Pancreas (tissue), 10 donors: Measurements from ENCODE around the gene PKD1L1. TPM values are rescaled to one million over a fixed set of nuclear protein-coding genes. Genes with fewer than 3 reads are reported as not detected.

Experiments used
- ATAC-seq, 4 donors: fragments of 200-7000 bp; cut with Tn5 transposase; one replicate each; pipeline versions ENCODE4 v1.8.0 to v1.9.1; 2020; ENCODE audit warnings: mild to moderate bottlenecking in 4 of 4, moderate library complexity in 4 of 4
- DNase-seq, 6 donors: peaks; one replicate each; pipeline ENCODE4 v3.0.0-alpha.2; 2020
- FAIRE-seq: peaks from 2 replicates; lab custom pipeline; 2012; peaks lifted over from hg19 to GRCh38; lab: Jason Lieb, UNC
- H3K27ac ChIP-seq, 4 donors: fragments of 200-600 bp; sonication (generic); 1 replicate in 3 of 4; 2 replicates in 1 of 4; pipeline versions ENCODE4 v1.5.0 to v1.8.0; 2020
- H3K27me3 ChIP-seq, 4 donors: fragments of 200-600 bp; one replicate each; pipeline ENCODE4 v1.8.0; 2021
- H3K36me3 ChIP-seq, 3 donors: fragments of 200-600 bp; sonication (generic) in 1 of 3; one replicate each; pipeline versions ENCODE4 v1.5.0 to v1.8.0; 2020 to 2021
- H3K4me1 ChIP-seq, 3 donors: fragments of 200-600 bp; one replicate each; pipeline ENCODE4 v1.8.0; 2021
- H3K4me3 ChIP-seq, 4 donors: fragments of 200-600 bp; sonication (generic) in 2 of 4; one replicate each; pipeline versions ENCODE4 v1.5.0 to v1.8.0; 2020 to 2021
- H3K9me3 ChIP-seq, 4 donors: fragments of 200-600 bp; one replicate each; pipeline ENCODE4 v1.8.0; 2021
- WGBS, 2 donors: extraction: QIAGEN DNeasy Blood & Tissue Kit; methylation state at CpG; one replicate each; pipeline ENCODE4 v1.1.7; 2013; 5-methylcytosine and 5-hydroxymethylcytosine counted together
- intact Hi-C, 3 donors: fragments of 100-400 bp; cut with DNase I; formaldehyde crosslinking; loops; one replicate each; pipeline versions ENCODE4 v1.11.1 to v1.14.2; 2022
- polyA plus RNA-seq, 2 donors: library from polyadenylated mRNA; stranded (reverse); fragments of 200-250 nt; gene quantifications; one replicate each; pipeline ENCODE4 v1.2.3, GENCODE V29; 2013
- total RNA-seq, 6 donors: library from RNA; stranded (reverse); fragmentation: NEBNext Ultra II Directional in 4 of 6; extraction: Animal tissue kit (Norgen Biotek cat#: 25700) in 4 of 6; gene quantifications; one replicate each; pipeline versions ENCODE4 v1.2.1 to v1.2.4, GENCODE V29; 2021 to 2023
- TF ChIP-seq, protein P1 (sequence below), 4 donors: fragments of 200-600 bp; sonication (generic) in 3 of 4; IDR thresholded peaks; one replicate each; pipeline versions ENCODE4 v1.5.0 to v1.8.0; 2021; ENCODE audit warnings: antibody characterized with exemption in 4 of 4
- donor health status: healthy with polysubstance abuse.
- donor health status: DM: no; HTN: no; CAD: no; lungs with moderate emphysema.
- donor health status: DM: no; HTN: no; CAD: no.
- donor health status: control.
- donor health status: control.
- donor health status: Bipolar disorder and iron deficiency.
- donor health status: DM: yes; HTN: yes; CAD: no.
- donor health status: DM: no; HTN: no; CAD: no.
- donor health status: DM: no; HTN: no; CAD: no.
- donor health status: DM: yes; HTN: yes; CAD: no.

PKD1L1 gene
- total and polyA plus RNA-seq, 8 donors: 0.03 to 0.54 (median 0.13) TPM

DNA sequence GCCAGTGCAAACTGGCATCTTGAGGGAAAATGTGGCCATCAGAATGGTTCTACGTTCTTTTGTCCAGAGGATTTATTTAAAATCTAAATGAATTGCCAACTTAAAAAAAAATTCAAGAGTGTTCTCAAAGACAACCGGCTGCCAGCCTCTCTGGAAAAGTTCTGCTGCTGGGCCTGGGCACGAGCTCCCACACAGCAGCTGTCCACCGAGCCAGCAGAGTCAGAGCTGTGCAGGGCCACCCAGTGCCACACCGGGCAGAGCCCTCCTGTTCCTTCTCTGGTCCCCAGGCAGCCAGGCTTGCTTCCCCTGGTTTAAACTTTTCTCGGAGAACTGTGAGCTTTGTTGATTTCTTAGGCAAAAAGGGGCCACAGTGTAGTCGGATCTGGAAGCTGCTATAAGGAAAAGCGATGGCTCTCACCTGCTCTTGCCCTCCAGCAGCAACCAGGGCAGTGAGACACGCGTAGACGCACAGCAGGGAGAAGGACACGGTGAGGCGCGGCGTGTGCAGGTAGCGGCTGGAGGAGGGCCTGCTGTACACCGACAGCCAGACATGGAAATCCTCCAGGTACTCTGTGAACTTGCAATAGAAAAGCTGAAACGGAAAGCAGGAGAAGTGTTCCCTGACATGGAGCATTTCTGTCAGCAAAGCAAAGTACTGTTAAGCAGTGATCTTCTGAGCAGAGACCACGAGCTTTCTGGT, 111.6 kb downstream of the PKD1L1 start:
- no peak for DNase-seq
- no peak overlapping the region for H3K27ac ChIP-seq
- intact Hi-C loops: no loop called here
- no peak overlapping the region for H3K4me3 ChIP-seq
- ATAC-seq: no peak
- H3K36me3 ChIP-seq: no peaks in the 10 kb centered on the region
- WGBS, 2 donors: 84 to 89% methylated on average over 19 of the region's 19 CpGs
- H3K27me3 ChIP-seq: no peaks in the 10 kb centered on the region
- TF ChIP-seq, protein P1, sequence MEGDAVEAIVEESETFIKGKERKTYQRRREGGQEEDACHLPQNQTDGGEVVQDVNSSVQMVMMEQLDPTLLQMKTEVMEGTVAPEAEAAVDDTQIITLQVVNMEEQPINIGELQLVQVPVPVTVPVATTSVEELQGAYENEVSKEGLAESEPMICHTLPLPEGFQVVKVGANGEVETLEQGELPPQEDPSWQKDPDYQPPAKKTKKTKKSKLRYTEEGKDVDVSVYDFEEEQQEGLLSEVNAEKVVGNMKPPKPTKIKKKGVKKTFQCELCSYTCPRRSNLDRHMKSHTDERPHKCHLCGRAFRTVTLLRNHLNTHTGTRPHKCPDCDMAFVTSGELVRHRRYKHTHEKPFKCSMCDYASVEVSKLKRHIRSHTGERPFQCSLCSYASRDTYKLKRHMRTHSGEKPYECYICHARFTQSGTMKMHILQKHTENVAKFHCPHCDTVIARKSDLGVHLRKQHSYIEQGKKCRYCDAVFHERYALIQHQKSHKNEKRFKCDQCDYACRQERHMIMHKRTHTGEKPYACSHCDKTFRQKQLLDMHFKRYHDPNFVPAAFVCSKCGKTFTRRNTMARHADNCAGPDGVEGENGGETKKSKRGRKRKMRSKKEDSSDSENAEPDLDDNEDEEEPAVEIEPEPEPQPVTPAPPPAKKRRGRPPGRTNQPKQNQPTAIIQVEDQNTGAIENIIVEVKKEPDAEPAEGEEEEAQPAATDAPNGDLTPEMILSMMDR (IDR thresholded peaks at IDR 0.05): no peak
- H3K9me3 ChIP-seq: no peaks in the 10 kb centered on the region
- no peak for FAIRE-seq
- no peaks in the 10 kb centered on the region for H3K4me1 ChIP-seq

DNA sequence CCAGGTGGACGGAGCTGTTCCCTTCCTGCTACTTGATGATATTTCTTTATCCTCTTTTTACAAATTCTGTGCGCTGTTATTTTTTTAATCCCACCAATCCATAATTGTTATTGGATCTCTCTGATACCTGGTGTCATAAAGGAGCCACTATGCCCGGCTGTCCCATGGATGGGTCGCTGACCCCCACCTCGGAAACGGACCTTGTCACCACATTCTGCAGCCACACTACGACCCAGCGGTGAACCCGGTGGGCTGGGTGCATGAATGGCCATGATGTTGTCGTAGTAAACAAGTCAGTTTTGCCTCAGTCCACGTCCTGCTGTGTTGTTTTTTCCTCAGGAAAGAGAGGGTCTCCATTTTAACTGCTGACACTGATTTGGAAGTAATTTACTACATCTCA, 112.2 kb downstream of the PKD1L1 start:
- TF ChIP-seq, protein P1 (IDR thresholded peaks at IDR 0.05): no peak
- no peak for ATAC-seq
- no peak overlapping the region for H3K4me3 ChIP-seq
- DNase-seq: no peak
- intact Hi-C loops: no loop called here
- FAIRE-seq: no peak
- no peaks in the 10 kb centered on the region for H3K27me3 ChIP-seq
- WGBS, 2 donors: 85 to 89% methylated on average over 11 of the region's 11 CpGs
- no peaks in the 10 kb centered on the region for H3K4me1 ChIP-seq
- H3K27ac ChIP-seq: no peak overlapping the region
- no peaks in the 10 kb centered on the region for H3K9me3 ChIP-seq
- H3K36me3 ChIP-seq: no peaks in the 10 kb centered on the region

DNA sequence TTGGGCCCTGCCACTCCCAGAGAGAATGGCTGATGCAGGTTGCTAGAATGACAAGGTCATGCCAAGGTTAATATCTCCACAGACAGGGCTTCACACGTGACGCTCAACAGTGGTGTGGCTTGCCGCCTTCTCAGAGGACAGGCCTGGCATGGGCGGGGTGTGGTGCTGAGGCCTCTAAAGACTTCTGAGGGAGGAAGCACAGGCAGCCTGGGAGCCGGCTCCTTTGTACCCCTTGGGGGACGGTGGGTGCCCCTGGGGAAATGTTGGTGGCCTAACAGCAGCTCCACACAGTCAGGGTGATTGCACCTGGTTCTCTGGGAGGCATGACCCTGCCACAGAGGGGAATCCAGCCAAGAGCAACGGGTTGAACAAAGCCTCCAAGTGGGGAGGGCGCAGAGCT, 115.1 kb downstream of the PKD1L1 start:
- no peaks in the 10 kb centered on the region for H3K4me1 ChIP-seq
- 85 to 95% methylated on average over 8 of the region's 8 CpGs for WGBS, 2 donors
- ATAC-seq (no peak), DNase-seq (no peak), FAIRE-seq (no peak)
- H3K27me3 ChIP-seq: no peaks in the 10 kb centered on the region
- no peak overlapping the region for H3K4me3 ChIP-seq
- no peak overlapping the region for H3K27ac ChIP-seq
- TF ChIP-seq, protein P1 (IDR thresholded peaks at IDR 0.05): no peak
- no peaks in the 10 kb centered on the region for H3K9me3 ChIP-seq
- intact Hi-C loops: no loop called here
- no peaks in the 10 kb centered on the region for H3K36me3 ChIP-seq

DNA sequence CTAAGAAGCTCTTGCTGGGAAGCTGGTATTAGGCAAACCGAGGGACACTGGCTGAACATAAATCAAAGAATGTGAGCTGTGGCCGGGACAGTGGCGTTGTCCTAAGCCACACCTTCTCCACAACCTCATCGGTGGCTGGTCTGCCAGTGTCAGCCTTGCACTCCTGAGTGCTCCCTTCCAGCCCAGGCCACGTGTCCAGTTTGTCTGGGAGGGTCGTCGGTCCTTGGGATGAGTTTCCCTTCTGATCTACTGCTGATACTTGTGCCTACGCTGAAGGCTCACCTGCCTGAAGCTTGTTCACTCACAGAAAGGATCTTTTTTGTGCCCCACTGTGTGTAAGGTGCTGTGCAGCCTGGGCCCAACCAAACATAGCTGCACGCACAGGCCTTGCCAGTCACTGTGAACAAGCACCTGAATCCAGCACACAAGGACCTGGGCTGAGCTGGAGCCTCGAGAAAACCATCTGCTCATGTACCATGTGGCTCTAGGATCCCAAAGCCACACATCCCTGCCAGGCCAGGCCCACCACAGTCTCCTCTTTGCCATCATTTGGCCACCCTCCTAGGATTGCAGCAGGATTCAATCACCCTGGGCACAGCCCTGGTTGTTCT, 116.1 kb downstream of the PKD1L1 start:
- FAIRE-seq (no peak), DNase-seq (no peak), ATAC-seq (no peak)
- intact Hi-C loops: no loop called here
- no peaks in the 10 kb centered on the region for H3K9me3 ChIP-seq
- 87 to 90% methylated on average over 10 of the region's 10 CpGs for WGBS, 2 donors
- no peaks in the 10 kb centered on the region for H3K36me3 ChIP-seq
- no peak overlapping the region for H3K4me3 ChIP-seq
- TF ChIP-seq, protein P1 (IDR thresholded peaks at IDR 0.05): no peak
- H3K27me3 ChIP-seq: no peaks in the 10 kb centered on the region
- H3K4me1 ChIP-seq: no peaks in the 10 kb centered on the region
- no peak overlapping the region for H3K27ac ChIP-seq

DNA sequence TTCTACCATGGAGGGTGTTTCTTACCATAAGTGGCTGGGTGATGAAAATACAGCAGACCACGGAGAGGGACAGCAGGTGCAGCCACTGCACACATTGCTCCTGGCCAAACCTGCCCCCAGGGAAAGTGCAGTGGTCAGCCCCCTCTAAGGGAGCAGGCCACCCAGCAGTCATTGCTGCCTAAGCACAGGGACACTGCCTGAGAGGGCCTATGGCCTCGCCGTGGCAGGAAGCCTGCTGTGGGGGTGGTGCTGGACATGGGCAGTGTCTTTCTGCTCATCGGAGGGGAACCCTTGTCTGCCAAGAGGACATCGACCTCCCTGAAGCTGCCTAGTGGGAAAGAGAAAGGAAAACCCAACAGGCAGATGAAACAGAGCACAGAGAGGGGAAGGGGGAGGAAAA, 118.3 kb downstream of the PKD1L1 start:
- Histone ChIP-seq H3K27ac (no peak overlapping the region), H3K4me1 (no peaks in the 10 kb centered on the region), H3K4me3 (no peak overlapping the region), H3K9me3 (no peaks in the 10 kb centered on the region), H3K36me3 (no peaks in the 10 kb centered on the region), H3K27me3 (no peaks in the 10 kb centered on the region)
- DNase-seq: no peak
- no peak for ATAC-seq
- intact Hi-C loops: no loop called here
- no peak for FAIRE-seq
- 72 to 88% methylated on average over 5 of the region's 5 CpGs for WGBS, 2 donors
- TF ChIP-seq, protein P1 (IDR thresholded peaks at IDR 0.05): no peak
